ENCODE results near the gene MLLT3.
A peak's percentile ranks its signal among the peaks of the same experiment; 100 is the strongest.

Gene MLLT3

DNA sequence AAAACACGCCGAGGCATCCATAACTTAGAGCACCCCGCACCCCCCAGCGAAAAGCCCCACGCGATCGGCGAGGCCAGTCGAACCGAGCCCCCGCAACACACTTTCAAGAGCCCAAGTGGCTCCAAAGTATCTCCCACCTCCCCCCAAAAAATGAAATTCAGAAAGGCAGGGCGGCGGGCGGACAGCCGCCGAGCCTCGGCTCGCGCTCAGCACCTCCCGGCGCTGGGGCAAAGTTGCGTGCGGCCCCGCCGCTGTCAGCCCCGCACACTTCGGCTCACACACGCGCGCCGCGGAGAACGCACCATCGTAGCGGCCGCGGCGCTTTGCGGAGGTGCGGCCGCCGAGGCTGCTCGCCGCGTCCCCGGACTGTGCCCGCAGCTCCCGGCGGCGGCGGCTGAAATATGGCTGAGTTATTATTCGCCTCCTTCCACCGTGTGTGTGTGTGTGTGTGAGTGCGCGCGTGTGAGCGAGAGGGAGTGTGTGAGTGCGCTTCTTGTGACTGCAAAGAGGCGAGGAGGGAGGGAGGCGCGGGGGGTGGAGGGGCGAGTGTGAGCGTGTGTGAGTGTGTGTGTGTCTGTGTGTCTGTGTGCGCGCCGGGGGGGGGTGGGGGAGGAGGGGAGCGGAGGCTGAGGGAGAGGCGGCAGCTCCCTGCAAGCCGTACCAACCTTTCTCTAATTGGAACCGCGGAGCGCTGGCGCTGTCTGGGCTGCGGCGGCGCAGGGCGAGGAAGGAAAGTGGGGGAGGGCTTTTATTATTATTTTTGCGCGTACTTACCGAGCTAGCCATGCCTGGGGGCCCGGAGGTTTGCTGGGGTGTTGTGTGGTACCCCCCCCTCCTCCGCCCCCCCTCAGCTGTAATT lies 599 bp downstream of the MLLT3 start:
- TF ChIP-seq, protein P1, sequence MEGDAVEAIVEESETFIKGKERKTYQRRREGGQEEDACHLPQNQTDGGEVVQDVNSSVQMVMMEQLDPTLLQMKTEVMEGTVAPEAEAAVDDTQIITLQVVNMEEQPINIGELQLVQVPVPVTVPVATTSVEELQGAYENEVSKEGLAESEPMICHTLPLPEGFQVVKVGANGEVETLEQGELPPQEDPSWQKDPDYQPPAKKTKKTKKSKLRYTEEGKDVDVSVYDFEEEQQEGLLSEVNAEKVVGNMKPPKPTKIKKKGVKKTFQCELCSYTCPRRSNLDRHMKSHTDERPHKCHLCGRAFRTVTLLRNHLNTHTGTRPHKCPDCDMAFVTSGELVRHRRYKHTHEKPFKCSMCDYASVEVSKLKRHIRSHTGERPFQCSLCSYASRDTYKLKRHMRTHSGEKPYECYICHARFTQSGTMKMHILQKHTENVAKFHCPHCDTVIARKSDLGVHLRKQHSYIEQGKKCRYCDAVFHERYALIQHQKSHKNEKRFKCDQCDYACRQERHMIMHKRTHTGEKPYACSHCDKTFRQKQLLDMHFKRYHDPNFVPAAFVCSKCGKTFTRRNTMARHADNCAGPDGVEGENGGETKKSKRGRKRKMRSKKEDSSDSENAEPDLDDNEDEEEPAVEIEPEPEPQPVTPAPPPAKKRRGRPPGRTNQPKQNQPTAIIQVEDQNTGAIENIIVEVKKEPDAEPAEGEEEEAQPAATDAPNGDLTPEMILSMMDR (conservative IDR thresholded peaks at IDR 0.05; ENCODE audit: low read length): no peak
- TF ChIP-seq EZH2phosphoT487 (IDR thresholded peaks at IDR 0.05; ENCODE audit: borderline replicate concordance): no peak
- H3K9me2 ChIP-seq (replicated peaks; ENCODE audit: low read depth, low read length): no peaks in the 10 kb centered on the region
- peak overlapping the region; percentile 87 for H3K4me3 ChIP-seq (ENCODE audit: low read length, poor library complexity, severe bottlenecking)
- peaks cover 50% of the 10 kb centered on the region for H3K4me1 ChIP-seq (ENCODE audit: insufficient read depth, low read length, poor library complexity, severe bottlenecking)
- H3F3A ChIP-seq (ENCODE audit: low read depth): peaks cover 3% of the 10 kb centered on the region; the same call in 1 of the 2 replicates
- H3K36me3 ChIP-seq (ENCODE audit: insufficient read depth, low read length): no peaks in the 10 kb centered on the region
- peaks cover 39% of the 10 kb centered on the region for H4K20me1 ChIP-seq (ENCODE audit: insufficient read depth, low read length, poor library complexity, severe bottlenecking)
- peak overlapping the region; percentile 89 for H2AFZ ChIP-seq (ENCODE audit: low read length)
- peaks cover 51% of the 10 kb centered on the region for H3K79me2 ChIP-seq (ENCODE audit: insufficient read depth, low read length)
- H3K9me3 ChIP-seq (ENCODE audit: insufficient read depth, low read depth, low read length): no peaks in the 10 kb centered on the region
- peak overlapping the region; percentile 85 for H3K9ac ChIP-seq (ENCODE audit: low read depth, low read length, poor library complexity, severe bottlenecking)
- no peaks in the 10 kb centered on the region for H3K27me3 ChIP-seq (ENCODE audit: insufficient read depth, low read length, poor library complexity, severe bottlenecking)
- H3K4me2 ChIP-seq (ENCODE audit: low read depth, low read length, poor library complexity, severe bottlenecking): peak overlapping the region; percentile 97

DNA sequence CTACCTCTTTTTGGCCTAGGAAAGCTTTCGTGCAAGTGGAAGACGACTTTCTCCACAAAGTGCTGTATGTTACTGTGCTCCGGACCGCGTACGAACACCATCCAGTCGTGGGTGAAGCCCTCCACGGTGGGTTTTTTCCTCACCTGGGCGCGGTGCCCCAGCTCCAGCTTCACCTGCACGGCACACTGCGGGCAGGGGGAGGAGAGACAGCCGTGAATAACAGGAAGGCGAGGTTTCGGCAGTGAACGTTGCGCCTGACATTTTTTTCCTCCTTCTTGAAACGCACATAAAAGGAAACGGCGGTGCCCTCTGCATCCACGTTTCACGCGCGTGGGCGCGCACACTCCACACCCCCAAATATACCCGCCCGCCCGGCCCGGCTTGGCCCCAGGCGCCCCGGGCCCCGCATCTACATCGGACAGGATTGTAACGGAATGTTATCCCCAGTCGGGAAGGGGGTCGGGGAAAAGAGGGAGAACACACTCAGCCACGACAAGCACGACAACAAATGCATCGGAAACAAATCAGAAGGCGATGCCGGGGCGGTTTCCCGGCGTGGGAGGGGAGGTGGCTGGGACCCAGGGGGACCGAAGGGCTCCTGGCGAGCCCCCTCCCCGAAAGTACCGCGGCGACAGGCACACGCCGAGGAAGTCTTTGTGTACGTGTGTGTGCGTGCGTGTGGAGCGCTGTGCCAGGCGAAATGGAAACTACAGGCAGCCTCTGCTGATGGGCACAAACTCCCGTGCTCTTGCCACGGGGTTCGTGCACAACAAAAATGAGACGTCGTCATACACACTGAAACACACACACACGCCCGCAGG lies 1.4 kb downstream of the MLLT3 start:
- TF ChIP-seq, protein P1 (conservative IDR thresholded peaks at IDR 0.05; ENCODE audit: low read length): no peak
- no peak for TF ChIP-seq EZH2phosphoT487 (IDR thresholded peaks at IDR 0.05; ENCODE audit: borderline replicate concordance)
- Histone ChIP-seq H3K9me2 (replicated peaks; ENCODE audit: low read depth, low read length) (no peaks in the 10 kb centered on the region), H3K36me3 (ENCODE audit: insufficient read depth, low read length) (no peaks in the 10 kb centered on the region), H2AFZ (ENCODE audit: low read length) (peak overlapping the region; percentile 75), H3F3A (ENCODE audit: low read depth) (peaks cover 3% of the 10 kb centered on the region; the same call in 1 of the 2 replicates), H3K4me1 (ENCODE audit: insufficient read depth, low read length, poor library complexity, severe bottlenecking) (peaks cover 57% of the 10 kb centered on the region), H4K20me1 (ENCODE audit: insufficient read depth, low read length, poor library complexity, severe bottlenecking) (peaks cover 47% of the 10 kb centered on the region), H3K4me3 (ENCODE audit: low read length, poor library complexity, severe bottlenecking) (peak overlapping the region; percentile 87), H3K9me3 (ENCODE audit: insufficient read depth, low read depth, low read length) (no peaks in the 10 kb centered on the region), H3K79me2 (ENCODE audit: insufficient read depth, low read length) (peaks cover 59% of the 10 kb centered on the region), H3K4me2 (ENCODE audit: low read depth, low read length, poor library complexity, severe bottlenecking) (peak overlapping the region; percentile 97), H3K9ac (ENCODE audit: low read depth, low read length, poor library complexity, severe bottlenecking) (peak overlapping the region; percentile 85), H3K27me3 (ENCODE audit: insufficient read depth, low read length, poor library complexity, severe bottlenecking) (no peaks in the 10 kb centered on the region)

DNA sequence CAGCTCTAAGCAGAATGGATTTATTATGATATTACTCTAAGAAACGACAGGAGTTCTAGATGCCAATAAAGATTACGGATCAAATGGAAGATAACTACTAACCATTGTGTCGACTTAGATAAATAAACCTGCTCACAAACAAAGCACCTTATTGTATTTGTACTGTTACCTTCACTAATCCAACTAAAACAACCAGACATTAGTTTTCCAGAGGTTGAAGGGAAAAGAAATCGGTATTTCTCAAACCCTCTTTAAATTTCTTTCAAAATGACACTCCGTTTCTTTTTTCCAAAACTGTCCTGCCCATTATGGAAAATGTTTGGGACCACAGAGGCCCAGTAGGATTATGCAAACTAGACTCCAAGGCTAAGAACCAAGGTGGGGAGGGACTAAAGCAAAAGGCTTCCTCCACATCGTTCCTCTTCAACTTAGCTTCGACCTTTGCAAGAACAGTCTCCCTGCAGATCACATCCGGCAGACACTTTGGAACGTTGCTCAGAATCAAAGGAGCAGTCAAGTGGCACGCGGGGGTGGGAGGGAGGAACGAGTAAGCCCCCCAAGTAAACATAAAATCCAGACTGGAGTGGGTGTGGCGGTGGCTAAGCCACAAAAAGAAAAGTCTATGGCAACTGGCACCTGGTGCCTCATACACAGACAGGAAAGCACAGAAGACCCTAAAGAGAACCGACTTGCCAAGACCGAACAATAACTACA lies 2.7 kb downstream of the MLLT3 start:
- H3K4me1 ChIP-seq (ENCODE audit: insufficient read depth, low read length, poor library complexity, severe bottlenecking): peaks cover 49% of the 10 kb centered on the region
- H3K36me3 ChIP-seq (ENCODE audit: insufficient read depth, low read length): no peaks in the 10 kb centered on the region
- TF ChIP-seq EZH2phosphoT487 (IDR thresholded peaks at IDR 0.05; ENCODE audit: borderline replicate concordance): no peak
- TF ChIP-seq, protein P1 (conservative IDR thresholded peaks at IDR 0.05; ENCODE audit: low read length): no peak
- H3K9me2 ChIP-seq (replicated peaks; ENCODE audit: low read depth, low read length): no peaks in the 10 kb centered on the region
- no peak overlapping the region for H2AFZ ChIP-seq (ENCODE audit: low read length)
- H4K20me1 ChIP-seq (ENCODE audit: insufficient read depth, low read length, poor library complexity, severe bottlenecking): peaks cover 47% of the 10 kb centered on the region
- H3K4me3 ChIP-seq (ENCODE audit: low read length, poor library complexity, severe bottlenecking): peak overlapping the region; percentile 87
- peak overlapping the region; percentile 97 for H3K4me2 ChIP-seq (ENCODE audit: low read depth, low read length, poor library complexity, severe bottlenecking)
- H3K27me3 ChIP-seq (ENCODE audit: insufficient read depth, low read length, poor library complexity, severe bottlenecking): no peaks in the 10 kb centered on the region
- no peaks in the 10 kb centered on the region for H3K9me3 ChIP-seq (ENCODE audit: insufficient read depth, low read depth, low read length)
- H3K79me2 ChIP-seq (ENCODE audit: insufficient read depth, low read length): peaks cover 71% of the 10 kb centered on the region
- H3K9ac ChIP-seq (ENCODE audit: low read depth, low read length, poor library complexity, severe bottlenecking): peak overlapping the region; percentile 85
- H3F3A ChIP-seq (ENCODE audit: low read depth): peaks cover 3% of the 10 kb centered on the region; the same call in 1 of the 2 replicates

Data from Loucy (cell line).